ENCODE measurements around the gene MUTYH.
"Not testable (repeated sequence)": the region's sequence is repeated elsewhere in the genome, so short reads cannot be mapped to it uniquely, and the experiment has no call there.

Gene MUTYH

DNA sequence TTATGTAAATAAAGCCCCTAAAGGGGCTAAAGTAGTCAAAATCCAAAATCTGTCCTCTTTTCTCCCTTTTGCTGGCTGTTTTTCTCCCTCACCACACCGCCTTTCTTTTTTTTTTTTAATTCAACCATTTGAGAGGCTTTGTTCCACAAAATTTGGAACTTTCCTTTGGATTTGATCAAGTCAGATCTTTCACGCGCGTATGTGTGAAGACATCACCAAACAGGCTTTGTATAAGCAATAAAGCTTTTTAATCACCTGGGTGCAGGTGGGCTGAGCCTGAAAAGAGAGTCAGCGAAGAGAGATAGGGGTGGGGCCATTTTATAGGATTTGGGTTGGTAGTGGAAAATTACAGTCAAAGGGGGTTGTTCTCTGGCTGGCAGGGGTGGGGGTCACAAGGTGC, 18.8 kb downstream of the MUTYH start:
- no peak for DNase-seq (ENCODE audit: low read depth, low spot score)

- no peak for DNase-seq (ENCODE audit: low read depth, low spot score)
These were observed 20.5 kb downstream of the MUTYH start for GRCh38 chr1:45319761-45320160.

GRCh38 chr1:45317166-45317565, 23.1 kb downstream of the MUTYH start:
- no peak for DNase-seq (ENCODE audit: low read depth, low spot score)

DNA sequence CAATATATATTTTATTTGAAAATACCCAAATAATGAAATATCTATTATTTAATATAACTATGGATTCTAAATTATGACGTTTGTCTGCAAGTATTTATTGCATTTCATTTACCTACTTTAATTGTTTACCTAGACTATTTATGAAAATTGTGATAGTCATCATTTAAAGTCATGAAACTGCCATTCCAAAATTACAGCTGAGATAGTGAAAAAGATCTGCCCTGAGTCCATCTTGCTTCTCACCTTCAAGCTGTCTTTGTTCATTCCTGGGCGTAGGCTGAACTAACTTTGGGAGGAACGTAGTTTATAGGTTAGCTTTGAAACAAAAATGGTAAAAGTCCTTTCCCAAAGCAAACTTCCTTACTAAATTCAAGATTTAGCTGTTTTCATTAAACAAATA, 26.0 kb downstream of the MUTYH start:
- no peak for DNase-seq (ENCODE audit: low read depth, low spot score)

- no peak for DNase-seq (ENCODE audit: low read depth, low spot score)
These were observed 33.3 kb downstream of the MUTYH start for GRCh38 chr1:45306905-45307304.

DNA sequence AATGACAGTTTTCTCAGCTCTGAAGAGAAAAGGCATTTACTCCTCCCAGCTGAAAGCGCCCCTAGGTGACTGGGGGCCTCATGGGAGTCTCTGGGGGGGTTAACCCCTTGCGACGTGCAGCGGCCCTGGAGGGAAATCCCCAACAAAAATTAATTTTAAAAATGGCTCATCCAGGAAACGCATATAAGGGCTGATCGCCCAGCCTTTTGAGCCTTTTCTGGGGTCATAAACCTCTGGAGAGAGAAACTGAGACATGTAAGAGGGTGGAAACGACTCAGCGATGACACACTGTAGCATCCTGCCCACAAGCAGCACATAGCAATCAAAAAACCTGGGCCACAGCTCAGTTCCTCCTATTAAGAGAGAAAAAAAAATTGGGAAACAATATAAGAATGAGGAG, 33.9 kb downstream of the MUTYH start:
- no peak for DNase-seq (ENCODE audit: low read depth, low spot score)

GRCh38 chr1:45305231-45305630, 35.0 kb downstream of the MUTYH start:
- DNase-seq (ENCODE audit: low read depth, low spot score) = no peak

- no peak for DNase-seq (ENCODE audit: low read depth, low spot score)
These were observed 35.7 kb downstream of the MUTYH start for GRCh38 chr1:45304311-45305081.

- DNase-seq (ENCODE audit: low read depth, low spot score) = peak; percentile 61
These were observed 36.5 kb downstream of the MUTYH start for GRCh38 chr1:45303520-45304310.

GRCh38 chr1:45302505-45303150, 37.6 kb downstream of the MUTYH start:
- DNase-seq (ENCODE audit: low read depth, low spot score) = no peak

DNA sequence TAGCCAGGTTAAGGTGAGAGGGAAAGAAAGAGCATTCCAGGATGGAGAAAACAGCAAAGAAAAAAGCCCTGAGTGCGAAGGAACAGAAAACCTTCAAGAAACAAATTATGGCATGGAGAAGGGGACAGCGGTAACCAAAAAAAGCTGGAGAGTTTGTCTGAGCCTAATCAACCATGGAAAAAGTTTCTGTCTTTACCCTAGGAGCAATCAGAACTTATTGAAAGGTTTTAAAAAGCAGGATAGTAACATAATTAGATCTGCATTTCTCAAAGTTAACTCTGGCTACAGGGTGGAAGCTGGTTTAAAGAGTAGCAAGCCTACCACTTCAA, 39.6 kb downstream of the MUTYH start:
- DNase-seq (ENCODE audit: low read depth, low spot score) = no peak

GRCh38 chr1:45299981-45300668, 40.1 kb downstream of the MUTYH start:
- peak; percentile 40 for DNase-seq (ENCODE audit: low read depth, low spot score)

DNA sequence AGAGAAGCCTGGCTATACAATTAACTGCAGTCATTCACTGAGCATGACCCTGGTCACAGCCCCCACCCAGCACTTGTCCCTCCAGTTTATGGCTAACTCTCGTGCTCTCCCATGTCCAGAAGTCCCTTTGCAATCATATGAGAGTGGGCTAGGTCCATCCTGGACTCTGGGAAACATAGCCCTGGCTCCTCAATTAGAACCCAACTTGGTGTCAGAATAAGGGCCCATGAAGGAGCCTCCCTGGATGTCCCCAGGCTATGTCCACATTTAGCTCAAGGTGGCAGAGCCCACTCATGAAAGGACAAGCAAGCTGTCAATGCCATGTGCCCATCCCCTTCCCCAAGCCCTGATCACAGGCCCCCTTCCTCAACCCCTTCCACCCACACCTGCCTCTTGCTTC, 40.9 kb downstream of the MUTYH start:
- no peak for DNase-seq (ENCODE audit: low read depth, low spot score)

DNA sequence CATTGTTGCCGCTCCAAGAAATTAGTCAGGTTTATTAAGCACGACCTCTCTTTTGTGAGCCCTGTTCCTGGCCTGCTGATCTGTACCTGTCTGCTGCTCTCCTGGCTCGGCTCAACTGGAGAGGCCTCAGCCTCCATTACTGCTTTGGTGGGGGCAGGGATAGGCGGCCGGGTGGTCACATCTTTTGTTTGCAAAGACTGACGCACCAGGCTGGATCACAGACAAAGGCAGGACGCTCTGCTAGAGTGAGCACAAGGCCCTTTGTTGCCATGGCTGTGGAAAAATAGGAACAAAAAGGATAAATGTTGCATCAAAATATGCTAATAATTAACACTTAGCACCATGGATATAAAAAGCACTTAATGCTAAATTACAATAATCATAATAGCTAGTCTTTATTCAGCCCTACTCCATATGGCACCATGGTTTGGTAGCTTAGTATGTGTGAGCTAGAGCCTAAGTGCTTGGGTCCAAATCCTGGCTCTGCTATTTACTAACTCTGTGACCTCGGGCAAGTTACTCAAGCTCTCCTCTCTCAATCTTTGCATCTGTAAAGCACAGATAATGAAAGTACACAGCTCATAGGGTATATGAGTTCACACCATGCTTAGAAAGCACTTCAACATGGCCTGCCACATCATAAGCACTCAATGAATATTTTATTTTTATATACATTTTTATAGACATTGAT, 42.4 kb downstream of the MUTYH start:
- no peak for DNase-seq (ENCODE audit: low read depth, low spot score)

DNA sequence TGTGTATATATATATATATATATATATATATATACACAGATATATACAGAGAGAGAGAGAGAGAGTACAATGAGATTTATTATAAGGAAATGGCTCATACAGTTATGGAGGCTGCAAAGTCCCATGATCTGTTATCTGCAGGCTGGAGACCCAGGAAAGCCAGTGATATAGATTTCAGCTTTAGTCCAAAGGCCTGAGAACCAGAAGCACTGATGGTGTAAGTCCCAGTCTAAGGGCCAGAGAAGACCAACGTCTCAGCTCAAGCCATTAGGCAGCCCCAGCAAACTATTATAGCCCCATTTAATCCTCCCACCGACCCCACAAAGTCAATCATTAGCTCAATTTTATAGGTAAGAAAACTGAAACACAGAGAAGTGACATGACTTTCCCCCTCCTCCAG, 48.5 kb downstream of the MUTYH start:
- no peak for DNase-seq (ENCODE audit: low read depth, low spot score)

GRCh38 chr1:45291002-45291401, 49.2 kb downstream of the MUTYH start:
- DNase-seq (ENCODE audit: low read depth, low spot score) = not testable (repeated sequence)

GRCh38 chr1:45286521-45286920, 53.7 kb downstream of the MUTYH start:
- not testable (repeated sequence) for DNase-seq (ENCODE audit: low read depth, low spot score)

DNA sequence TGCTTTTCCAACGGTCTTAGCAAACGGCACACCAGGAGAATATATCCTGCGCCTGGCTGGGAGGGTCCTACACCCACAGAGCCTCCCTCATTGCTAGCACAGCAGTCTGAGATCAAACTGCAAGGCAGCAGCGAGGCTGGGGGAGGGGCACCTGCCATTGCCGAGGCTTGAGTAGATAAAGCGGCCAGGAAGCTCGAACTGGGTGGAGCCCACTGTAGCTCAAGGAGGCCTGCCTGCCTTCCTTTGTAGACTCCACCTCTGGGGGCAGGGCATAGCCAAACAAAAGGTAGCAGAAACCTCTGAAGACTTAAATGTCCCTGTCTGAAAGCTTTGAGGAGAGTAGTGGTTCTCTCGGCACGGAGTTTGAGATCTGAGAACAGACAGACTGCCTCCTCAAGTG, 55.4 kb downstream of the MUTYH start:
- DNase-seq (ENCODE audit: low read depth, low spot score) = not testable (repeated sequence)

DNA sequence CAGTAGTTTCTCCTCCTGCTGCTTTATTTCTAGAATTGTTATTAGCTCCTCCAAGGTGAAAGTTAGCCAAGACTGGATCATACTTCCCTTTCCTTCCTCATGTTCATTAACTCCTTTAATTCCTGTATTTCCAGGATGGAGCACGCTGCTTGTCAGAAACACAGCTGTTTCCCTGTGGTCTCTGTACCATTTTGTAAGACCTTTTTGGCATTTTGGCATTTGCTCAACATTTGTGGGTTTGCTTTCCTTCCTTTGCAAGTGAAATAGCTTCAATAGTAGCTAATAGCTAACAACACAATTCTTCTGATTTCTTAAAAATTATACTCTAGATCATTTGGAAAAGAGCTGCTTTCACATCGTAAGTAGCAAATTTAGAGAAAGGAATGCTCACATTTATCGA, 57.9 kb downstream of the MUTYH start:
- no peak for DNase-seq (ENCODE audit: low read depth, low spot score)
